Lung microvascular endothelial cell (primary cell): ENCODE results near the gene CT45A5. TPM values are rescaled to one million over a fixed set of nuclear protein-coding genes. Genes with fewer than 3 reads are reported as not detected.
A peak's percentile ranks its signal among the peaks of the same experiment; 100 is the strongest.
"Not testable (repeated sequence)": the region's sequence is repeated elsewhere in the genome, so short reads cannot be mapped to it uniquely, and the experiment has no call there.

Experiments used
- DNase-seq, 2 donors: peaks; one replicate each; pipeline versions ENCODE4 v3.0.0 to v3.0.0-alpha.2; 2010; ENCODE audit warnings: low read depth in 2 of 2
- total RNA-seq: library from RNA; depleted of rRNA; stranded (reverse); fragments of >200 nt; gene quantifications from 2 replicates; pipeline ENCODE4 v1.2.1, GENCODE V29; 2014

The CT45A5 gene, protein sequence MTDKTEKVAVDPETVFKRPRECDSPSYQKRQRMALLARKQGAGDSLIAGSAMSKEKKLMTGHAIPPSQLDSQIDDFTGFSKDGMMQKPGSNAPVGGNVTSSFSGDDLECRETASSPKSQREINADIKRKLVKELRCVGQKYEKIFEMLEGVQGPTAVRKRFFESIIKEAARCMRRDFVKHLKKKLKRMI
- not detected in 2 replicates for total RNA-seq

DNA sequence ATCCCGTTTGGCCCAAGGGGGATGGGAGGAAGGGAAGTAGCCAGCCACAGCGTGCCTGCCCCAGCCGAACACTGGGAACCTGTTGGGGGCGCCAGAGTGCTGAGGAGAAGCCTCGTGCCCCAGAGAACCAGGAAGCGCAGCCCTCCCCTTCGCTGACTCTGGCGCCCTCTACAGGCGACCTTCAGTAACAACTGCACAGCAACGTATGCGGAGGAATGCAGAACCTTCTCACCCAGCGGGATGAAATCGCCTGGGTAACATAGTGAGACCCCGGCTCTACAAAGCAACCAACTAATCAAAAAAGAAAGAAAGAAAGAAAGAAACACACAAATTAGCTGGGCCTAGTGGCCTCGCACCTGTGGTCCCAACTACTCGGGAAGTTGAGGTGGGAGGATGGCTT is at the start of gene CT45A5:
CT45A5 (minus strand) TSS at position 101 of the 400 bp plus-strand sequence. CDS start 3,774 bp downstream, outside the sequence.
- DNase-seq, result not testable (repeated sequence)

DNA sequence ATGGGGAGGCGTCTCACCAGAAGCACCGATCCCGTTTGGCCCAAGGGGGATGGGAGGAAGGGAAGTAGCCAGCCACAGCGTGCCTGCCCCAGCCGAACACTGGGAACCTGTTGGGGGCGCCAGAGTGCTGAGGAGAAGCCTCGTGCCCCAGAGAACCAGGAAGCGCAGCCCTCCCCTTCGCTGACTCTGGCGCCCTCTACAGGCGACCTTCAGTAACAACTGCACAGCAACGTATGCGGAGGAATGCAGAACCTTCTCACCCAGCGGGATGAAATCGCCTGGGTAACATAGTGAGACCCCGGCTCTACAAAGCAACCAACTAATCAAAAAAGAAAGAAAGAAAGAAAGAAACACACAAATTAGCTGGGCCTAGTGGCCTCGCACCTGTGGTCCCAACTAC is 34.6 kb upstream of the CT45A5 start, which contains the start of gene CT45A2:
CT45A2 (minus strand) TSS at position 101 of the 400 bp plus-strand sequence. CDS start 3,747 bp downstream, outside the sequence.
- DNase-seq, result not testable (repeated sequence)

DNA sequence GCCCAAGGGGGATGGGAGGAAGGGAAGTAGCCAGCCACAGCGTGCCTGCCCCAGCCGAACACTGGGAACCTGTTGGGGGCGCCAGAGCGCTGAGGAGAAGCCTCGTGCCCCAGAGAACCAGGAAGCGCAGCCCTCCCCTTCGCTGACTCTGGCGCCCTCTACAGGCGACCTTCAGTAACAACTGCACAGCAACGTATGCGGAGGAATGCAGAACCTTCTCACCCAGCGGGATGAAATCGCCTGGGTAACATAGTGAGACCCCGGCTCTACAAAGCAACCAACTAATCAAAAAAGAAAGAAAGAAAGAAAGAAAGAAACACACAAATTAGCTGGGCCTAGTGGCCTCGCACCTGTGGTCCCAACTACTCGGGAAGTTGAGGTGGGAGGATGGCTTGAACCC is 17.4 kb upstream of the CT45A5 start, which contains the start of gene CT45A6:
CT45A6 (minus strand) TSS at position 101 of the 400 bp plus-strand sequence. CDS start 3,794 bp downstream, outside the sequence.
- DNase-seq, result not testable (repeated sequence)

DNA sequence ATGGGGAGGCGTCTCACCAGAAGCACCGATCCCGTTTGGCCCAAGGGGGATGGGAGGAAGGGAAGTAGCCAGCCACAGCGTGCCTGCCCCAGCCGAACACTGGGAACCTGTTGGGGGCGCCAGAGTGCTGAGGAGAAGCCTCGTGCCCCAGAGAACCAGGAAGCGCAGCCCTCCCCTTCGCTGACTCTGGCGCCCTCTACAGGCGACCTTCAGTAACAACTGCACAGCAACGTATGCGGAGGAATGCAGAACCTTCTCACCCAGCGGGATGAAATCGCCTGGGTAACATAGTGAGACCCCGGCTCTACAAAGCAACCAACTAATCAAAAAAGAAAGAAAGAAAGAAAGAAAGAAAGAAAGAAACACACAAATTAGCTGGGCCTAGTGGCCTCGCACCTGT is 17.2 kb downstream of the CT45A5 start, which contains the start of gene CT45A3:
CT45A3 (minus strand) TSS at position 101 of the 400 bp plus-strand sequence. CDS start 3,747 bp downstream, outside the sequence.
- DNase-seq, result not testable (repeated sequence)

DNA sequence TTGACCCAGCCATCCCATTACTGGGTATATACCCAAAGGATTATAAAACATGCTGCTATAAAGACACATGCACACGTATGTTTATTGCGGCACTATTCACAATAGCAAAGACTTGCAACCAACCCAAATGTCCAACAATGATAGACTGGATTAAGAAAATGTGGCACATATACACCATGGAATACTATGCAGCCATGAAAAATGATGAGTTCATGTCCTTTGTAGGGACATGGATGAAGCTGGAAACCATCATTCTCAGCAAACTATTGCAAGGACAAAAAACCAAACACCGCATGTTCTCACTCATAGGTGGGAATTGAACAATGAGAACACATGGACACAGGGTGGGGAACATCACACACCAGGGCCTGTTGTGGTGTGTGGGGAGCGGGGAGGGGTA is 40.6 kb downstream of the CT45A5 start:
- not testable (repeated sequence) for DNase-seq

DNA sequence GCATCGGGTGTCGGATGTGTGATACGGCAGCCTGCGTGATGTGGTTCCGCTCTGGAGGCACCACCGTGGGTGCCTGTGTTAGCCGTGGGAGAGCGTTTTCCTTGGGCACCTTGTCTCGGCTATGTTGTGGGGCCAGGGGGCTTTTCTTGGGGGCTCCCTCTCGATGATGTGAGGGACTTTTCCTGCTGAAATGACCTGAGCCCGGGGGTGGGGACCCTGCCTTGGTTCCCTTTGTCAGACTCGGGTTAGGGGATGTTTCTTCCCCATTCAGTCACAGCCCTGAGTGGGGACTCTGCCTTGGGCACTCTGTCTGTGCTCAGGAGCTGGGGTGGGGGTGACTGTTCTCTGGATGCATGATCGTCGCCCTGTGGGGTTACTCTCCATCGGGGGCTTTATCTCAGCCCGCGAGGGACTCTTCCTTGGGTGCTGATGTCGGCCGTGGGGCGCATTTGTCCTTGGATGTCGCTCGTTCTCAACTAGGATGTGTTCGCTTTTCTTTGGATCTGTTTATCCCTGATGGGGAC is 44.0 kb downstream of the CT45A5 start:
- DNase-seq, result no peak

DNA sequence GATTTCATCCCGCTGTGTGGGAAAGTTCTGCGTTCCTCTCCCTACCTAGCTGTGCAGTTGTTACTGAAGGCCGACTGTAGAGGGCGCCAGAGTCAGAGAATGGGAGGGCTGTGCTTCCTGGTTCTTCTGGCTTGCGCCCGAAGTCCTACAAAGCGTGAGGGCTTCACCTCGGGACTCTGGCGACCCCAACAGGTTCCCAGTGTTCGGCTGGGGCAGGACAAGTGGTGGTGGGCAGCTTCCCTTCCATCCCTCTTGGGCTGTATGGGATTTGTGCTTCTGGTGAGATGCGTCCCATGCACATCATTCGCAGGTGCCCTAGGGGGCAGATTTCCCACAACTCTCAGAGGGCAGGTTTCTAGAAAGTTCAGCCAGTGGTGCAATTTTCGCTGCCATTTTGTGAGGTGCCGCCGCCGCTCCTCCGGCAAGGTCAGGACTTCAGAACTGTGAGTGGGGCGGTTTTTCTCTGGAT is 44.6 kb downstream of the CT45A5 start:
- DNase-seq, result peak; percentile 21

DNA sequence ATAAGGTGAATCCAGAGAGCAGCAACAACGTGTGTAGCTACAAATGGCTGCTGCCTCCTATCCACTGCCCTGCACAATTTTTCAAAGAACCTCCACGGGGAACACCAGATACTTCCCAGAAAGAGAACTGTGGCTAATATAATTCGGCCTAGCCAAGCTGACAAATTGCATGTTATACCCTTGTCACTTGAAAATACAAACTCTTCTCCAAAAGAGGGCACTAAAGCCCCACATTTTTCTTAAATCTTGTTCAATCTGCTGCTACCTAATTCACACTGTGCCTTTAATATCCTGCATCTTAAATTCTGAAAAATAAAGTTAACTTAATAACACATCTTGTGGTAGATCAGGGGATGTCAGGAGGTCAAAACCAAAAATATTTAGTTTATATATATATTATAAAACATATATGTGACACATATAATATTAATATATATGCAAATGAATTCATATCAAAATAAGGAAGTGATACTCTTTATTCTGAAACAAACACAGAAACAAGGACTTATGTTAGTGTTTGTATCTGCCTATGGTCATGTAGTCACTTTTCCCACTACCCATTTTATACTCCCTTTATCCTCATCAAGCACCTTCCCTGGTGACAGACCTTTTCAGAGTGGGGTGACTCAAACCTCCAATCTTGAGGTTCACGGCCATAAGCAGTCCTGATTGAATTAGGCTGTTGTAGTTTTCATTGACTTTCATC is 47.8 kb downstream of the CT45A5 start:
- peak in 1 of 2 donors; percentile 12 for DNase-seq

DNA sequence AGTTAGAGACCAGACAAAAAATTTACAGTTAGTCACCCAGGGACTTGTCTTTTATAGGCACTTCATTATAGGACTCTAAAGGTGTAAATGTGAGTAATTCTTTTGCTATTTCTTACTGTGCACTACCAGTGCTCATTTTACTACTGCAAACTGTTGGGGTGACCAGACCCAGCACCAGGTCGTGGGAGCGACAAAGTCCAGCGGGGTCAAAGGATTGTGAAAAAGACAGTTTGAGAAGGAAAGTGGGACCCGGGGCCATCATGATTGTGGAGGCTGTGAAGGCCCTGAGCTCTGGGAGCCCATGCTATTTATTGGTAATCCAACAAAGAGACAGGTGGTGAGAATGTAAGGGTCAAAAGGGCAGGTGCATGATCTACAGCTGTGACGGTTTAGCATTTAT is 50.6 kb downstream of the CT45A5 start:
- DNase-seq, result not testable (repeated sequence)

Other genes starting within 250 kb of the CT45A5 start
- not detected in 2 replicates for gene CT45A1, start 71.9 kb downstream of the CT45A5 start, total RNA-seq
- gene CT45A3, start 17.3 kb downstream of the CT45A5 start, total RNA-seq, result not detected in 2 replicates
- not detected in 2 replicates for gene CT45A6, start 17.3 kb upstream of the CT45A5 start, total RNA-seq
- gene CT45A2, start 34.5 kb upstream of the CT45A5 start, total RNA-seq, result not detected in 2 replicates
- gene CT45A7, start 51.8 kb upstream of the CT45A5 start, total RNA-seq, result not detected in 2 replicates
- gene CT45A8, start 69.0 kb upstream of the CT45A5 start, total RNA-seq, result not detected in 2 replicates
- gene CT45A9, start 86.3 kb upstream of the CT45A5 start, total RNA-seq, result not detected in 2 replicates
- not detected in 2 replicates for gene CT45A10, start 107.9 kb upstream of the CT45A5 start, total RNA-seq
- gene SAGE1, start 108.2 kb upstream of the CT45A5 start, total RNA-seq, result not detected in 2 replicates
- 4.6 and 6.2 TPM in 2 replicates for gene MMGT1, start 188.5 kb upstream of the CT45A5 start, total RNA-seq
- 12.9 and 14.5 TPM in 2 replicates for gene SLC9A6, start 199.9 kb upstream of the CT45A5 start, total RNA-seq